GM20431 (cell line): ENCODE results near the gene ADCY10.
"Not testable (repeated sequence)": the region's sequence is repeated elsewhere in the genome, so short reads cannot be mapped to it uniquely, and the experiment has no call there.

Experiments used
- in situ Hi-C: fragments of 300-500 bp; cut with MseI, MboI; formaldehyde crosslinking; loops from one replicate; pipeline ENCODE4 v1.15.0; 2020; ENCODE audit warnings: low sequenced_read_pairs; ENCODE audit not compliant: unreplicated experiment

Gene ADCY10

DNA sequence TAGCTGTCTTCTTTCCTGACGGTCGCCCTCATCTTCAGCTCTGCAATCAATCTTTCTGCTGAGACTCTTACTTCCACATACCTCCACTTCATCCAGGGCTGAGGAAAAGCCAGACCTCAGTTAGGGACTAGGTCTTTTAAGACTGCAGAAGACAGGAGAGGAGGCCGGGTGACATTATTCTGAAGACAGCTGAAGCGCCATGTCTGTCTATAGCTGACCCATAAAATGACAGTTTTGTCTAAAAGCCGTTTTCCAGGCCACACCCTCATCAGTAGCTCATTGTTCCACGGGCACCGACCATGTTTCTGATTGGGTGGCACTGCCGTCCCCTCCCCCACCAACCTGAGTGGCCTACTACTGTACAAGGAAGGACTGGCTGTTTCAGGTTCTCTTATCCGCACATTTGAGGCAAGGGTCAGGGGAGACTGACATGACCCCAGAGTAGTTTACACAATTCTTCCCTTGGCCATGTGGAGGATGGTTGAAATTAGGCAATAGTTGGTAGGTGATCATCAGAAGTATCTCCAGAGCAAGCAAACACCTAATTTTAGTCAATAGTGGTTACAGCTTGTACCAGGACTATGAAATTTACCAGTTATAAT lies at the start of gene ADCY10:
TSS of gene ADCY10 (minus strand) at position 240 of the 602 bp plus-strand sequence. CDS start 8,994 bp downstream, outside the sequence.
- in situ Hi-C loops, result no loop called here

DNA sequence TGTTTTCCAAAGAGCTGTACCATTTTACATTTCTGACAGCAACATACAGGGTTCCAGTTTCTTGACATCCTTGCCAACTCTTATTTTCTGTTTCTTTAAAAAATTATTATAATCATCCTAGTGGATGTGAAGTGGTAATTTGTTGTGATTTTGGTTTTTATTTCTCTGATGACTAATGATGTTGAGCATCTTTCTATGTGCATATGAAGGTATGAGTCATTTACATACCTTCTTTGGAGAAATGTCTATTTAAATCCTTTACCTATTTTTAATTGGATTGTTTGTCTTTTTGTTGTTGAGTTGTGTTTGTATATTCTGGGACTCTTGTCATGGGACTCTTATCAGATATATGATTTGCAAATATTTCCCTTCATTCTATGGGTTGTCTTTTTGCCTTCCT lies 43.8 kb upstream of the ADCY10 start:
- in situ Hi-C loops, result no loop called here

GRCh38 chr1:167955915-167956314 lies 42.0 kb upstream of the ADCY10 start:
- in situ Hi-C loops, result no loop called here

GRCh38 chr1:167950569-167950968 lies 36.6 kb upstream of the ADCY10 start:
- in situ Hi-C loops, result no loop called here

DNA sequence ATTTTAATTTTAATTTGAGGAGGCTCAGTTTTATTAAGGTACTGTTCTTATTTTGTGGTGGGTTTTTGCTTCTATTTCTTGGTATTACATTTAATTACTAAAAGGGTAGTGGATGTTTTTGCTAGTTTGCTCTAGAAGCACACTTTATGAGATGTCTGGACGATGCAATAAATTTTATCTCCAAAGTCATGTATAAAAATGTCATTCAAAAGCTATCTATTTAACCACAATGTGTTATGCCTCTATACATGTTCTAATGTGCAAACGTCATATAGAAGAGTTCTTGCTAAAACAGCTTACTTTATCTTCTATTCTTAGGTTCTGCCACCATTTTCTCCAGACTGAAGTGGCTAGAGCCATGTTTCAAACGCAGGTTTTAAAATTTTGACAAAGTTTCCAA lies 35.9 kb upstream of the ADCY10 start:
- in situ Hi-C loops, result no loop called here

- in situ Hi-C loops, result no loop called here
Observed at GRCh38 chr1:167947733-167948132, 33.8 kb upstream of the ADCY10 start.

DNA sequence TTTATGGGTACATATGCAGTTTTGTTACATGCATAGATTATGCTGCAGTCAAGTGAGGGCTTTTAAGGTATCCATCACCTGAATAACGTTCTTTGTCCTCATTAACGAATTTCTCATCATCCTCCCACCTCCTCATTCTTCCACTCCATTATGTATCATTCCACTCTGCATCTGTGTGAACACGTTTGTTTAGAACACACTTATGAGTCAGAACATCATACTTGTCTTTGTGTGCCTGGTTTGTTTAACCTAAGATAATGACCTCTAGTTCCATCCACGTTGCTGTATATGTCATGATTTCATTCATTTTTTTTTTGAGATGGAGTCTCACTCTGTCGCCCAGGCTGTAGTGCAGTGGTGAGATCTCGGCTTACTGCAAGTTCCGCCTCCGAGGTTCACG lies 29.6 kb upstream of the ADCY10 start:
- in situ Hi-C loops, result no loop called here

GRCh38 chr1:167940264-167940663 lies 26.3 kb upstream of the ADCY10 start:
- in situ Hi-C loops, result no loop called here

DNA sequence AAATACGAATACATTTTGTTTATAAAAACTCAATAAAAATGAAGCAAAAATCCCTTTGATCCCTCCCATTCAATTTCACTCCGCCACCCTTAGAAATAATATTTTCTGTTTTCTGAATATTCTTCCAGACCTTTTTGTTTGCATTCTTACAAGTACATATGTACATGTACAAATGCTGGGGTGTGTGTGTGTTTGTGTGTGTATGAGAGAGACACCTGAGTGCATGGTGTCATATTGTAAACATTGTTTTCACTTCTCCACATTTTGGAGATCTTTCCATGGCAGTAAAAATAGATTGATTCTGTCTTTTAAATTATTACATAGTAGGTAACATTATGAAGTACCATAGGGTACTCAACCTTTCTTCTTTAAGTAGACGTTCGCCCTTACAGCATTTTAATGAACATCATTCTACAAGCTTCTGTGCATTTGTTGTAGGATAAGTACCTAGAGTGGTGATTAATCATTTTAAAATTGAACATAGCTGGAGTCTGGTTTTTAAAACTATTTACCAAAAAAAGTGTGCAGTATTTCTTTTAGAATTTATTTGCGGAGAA lies 24.2 kb upstream of the ADCY10 start:
- in situ Hi-C loops, result no loop called here

- in situ Hi-C loops, result no loop called here
Observed at GRCh38 chr1:167937709-167938010, 23.7 kb upstream of the ADCY10 start.

GRCh38 chr1:167936930-167937708 lies 23.2 kb upstream of the ADCY10 start, which contains the start of gene MPC2:
Gene MPC2, minus strand, starts transcription at chr1:167937072. Its CDS starts 1,231 bp downstream, at chr1:167935841.
- in situ Hi-C loops, result no loop called here

DNA sequence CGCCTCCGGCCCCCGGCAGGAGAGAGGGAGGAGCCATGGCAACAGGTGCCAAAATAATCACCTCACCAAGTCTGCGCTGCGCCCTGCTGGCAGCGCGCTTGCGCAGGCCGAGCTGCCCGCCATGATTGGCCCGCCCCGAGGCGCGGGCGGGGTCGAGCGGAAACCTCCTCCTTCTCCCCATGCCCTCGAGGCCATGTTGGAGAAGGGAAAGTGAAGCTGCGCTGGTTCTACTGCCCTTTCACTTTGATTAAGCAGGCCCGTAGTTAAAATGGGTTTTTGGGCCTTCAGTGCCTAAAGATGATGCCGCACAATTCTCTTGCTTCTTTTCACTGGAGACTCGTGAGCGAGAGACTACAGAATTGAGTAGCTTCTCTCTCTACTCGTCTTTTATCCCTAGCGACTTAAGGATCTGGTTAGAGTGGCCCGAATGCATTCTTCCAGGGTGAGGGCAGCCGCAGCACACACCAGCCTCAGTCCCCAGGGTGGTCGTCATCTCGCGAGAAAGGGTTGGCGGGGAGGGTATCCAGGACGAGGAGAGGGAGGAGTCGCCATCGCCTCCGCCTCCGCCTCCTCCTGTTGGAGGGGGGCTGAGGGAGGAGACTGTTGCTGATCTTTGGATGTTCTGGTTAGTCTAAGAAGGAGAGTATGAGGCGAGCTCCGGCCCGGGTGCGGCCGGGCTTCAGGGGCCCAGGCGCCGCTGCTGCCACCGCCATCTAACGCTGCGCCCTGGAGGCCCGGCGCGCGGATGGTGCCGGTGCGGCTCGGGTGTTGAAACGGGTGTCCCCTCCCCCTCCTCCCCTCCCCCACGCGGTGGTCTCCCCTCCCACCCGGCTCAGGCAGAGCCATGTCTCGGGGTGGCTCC lies 22.4 kb upstream of the ADCY10 start, which contains the start of gene DCAF6:
TSS of gene DCAF6 (plus strand) at position 616 of the 862 bp plus-strand sequence. CDS start at position 845, 229 bp downstream.
- in situ Hi-C loops, result no loop called here

GRCh38 chr1:167935216-167936067 lies 21.5 kb upstream of the ADCY10 start:
- in situ Hi-C loops, result no loop called here

DNA sequence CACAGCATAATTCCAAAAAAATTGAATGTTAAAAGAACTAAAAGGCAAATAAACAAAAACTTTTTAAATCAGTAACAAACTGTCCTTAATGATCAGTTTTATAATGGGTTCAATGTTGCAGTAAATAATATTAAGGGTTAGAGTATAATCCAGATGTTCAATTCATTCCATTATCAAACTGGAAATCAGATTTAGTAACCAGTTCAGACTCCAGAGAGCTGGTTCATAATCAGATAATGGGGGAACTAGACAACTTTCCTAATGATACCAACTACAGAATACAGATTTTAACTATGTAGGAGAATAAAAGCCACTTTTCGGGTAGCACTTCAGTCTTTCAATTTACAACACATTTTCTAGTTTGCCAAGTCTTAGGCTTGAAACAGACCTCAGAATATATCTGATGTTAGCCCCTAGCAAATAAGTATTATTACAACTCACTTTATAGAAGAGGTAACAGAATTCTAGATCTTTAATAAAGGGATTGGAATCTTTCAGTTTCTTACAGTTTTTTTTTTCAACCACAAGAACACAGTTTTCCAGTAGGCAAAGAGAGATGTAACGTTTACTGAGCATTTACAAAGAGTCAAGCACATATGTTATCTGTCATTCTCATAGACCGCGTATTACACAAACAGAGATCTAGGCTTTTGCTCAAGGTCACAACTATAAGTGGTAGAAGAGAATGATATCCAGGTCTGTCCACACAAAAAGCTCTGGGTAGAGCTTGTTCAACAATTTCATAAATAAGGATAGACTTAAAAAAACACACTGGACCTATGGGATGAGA lies 20.7 kb upstream of the ADCY10 start:
- in situ Hi-C loops, result no loop called here

- in situ Hi-C loops, result no loop called here
Observed at GRCh38 chr1:167933788-167934187, 19.9 kb upstream of the ADCY10 start.

DNA sequence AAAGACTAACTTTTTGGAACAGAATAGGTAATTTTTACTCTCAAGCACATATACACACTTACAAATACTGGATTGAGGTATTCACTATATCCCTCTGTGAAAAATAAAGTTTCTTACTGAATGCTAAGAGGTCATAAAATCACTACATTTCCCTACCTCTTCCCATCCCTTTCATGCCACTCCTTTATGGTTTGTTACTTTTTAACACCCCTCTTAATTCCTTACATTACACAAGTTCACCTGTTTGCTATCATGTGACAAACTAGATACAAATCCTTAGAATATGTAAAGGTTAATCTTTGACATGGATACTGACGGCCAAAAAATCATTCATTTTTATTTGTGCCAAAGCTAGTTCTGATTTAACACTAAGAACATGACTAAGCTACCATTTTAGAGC lies 15.8 kb upstream of the ADCY10 start:
- in situ Hi-C loops, result no loop called here

DNA sequence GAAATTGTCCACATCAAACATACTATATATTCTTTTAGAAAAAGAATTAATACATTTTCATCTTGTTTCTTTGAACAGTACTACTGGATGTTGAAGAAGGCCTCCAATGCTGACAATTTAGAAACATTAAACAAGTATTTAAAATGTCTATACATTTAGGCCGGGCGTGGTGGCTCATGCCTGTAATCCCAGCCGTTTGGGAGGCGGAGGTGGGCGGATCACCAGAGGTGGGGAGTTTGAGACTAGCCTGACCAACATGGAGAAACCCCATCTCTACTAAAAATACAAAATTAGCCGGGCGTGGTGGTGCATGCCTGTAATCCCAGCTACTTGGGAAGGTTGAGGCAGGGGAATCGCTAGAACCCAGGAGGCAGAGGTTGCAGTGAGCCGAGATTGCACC lies 15.0 kb upstream of the ADCY10 start:
- in situ Hi-C loops, result not testable (repeated sequence)

DNA sequence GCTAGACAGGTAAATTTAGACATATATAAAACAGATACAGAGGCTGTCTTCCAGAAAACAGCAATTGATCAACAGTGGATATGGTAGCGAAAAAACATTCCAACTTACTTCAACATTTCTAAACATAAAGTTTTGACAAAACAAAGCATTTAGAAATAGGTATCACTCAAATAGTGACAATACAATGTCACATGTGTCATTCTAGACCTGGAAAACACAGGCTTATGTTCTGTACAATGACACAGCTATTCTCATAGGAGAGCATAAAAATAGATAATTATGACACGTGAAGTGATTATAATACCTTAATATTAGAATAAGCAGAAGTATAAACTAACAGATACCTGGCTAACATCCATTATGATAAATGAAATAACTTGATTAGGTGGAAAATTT lies 14.5 kb upstream of the ADCY10 start:
- in situ Hi-C loops, result no loop called here
